Ascending aorta (tissue), 2 donors: ENCODE measurements around the gene NXPH3. TPM values are rescaled to one million over a fixed set of nuclear protein-coding genes. Genes with fewer than 3 reads are reported as not detected.

ENCODE experiments used
- DNase-seq, 2 donors: peaks; one replicate each; pipeline ENCODE4 v3.0.0-alpha.2; 2019; ENCODE audit warnings: low spot score in 2 of 2
- H3K27ac ChIP-seq, 2 donors: fragments of 200-600 bp; sonication (generic); one replicate each; pipeline ENCODE4 v1.5.1; 2016 to 2017; ENCODE audit warnings: mild to moderate bottlenecking in 1 of 2
- H3K27me3 ChIP-seq: fragments of 200-600 bp; sonication (generic); one replicate; pipeline ENCODE4 v1.5.1; 2017
- H3K36me3 ChIP-seq, 2 donors: fragments of 200-600 bp; sonication (generic); one replicate each; pipeline ENCODE4 v1.5.1; 2016
- H3K4me1 ChIP-seq, 2 donors: fragments of 200-600 bp; sonication (generic); one replicate each; pipeline ENCODE4 v1.5.1; 2016 to 2017; ENCODE audit warnings: mild to moderate bottlenecking in 1 of 2
- H3K4me3 ChIP-seq, 2 donors: fragments of 200-600 bp; sonication (generic); one replicate each; pipeline ENCODE4 v1.5.1; 2016 to 2017; ENCODE audit warnings: mild to moderate bottlenecking in 1 of 2
- H3K9me3 ChIP-seq, 2 donors: fragments of 200-600 bp; sonication (generic); one replicate each; pipeline ENCODE4 v1.5.1; 2016
- intact Hi-C: fragments of 100-400 bp; cut with DNase I; formaldehyde crosslinking; loops from one replicate; pipeline ENCODE4 v1.15.1; 2023
- total RNA-seq: library from RNA; depleted of rRNA; stranded (reverse); fragments of >200 nt; gene quantifications from one replicate; pipeline ENCODE4 v1.1.0, GENCODE V29; 2016
- TF ChIP-seq, protein P1 (sequence below), 3 experiments: fragments of 200-600 bp in 2 of 3; fragments of 450-650 bp in 1 of 3; sonication (generic) in 2 of 3; IDR thresholded peaks; one replicate each; pipeline ENCODE4 v1.5.1; 2016 to 2019; ENCODE audit warnings: antibody characterized with exemption in 3 of 3, mild to moderate bottlenecking in 1 of 3, moderate library complexity in 1 of 3

The NXPH3 gene
- total RNA-seq, 1 donor from 2014 or later: 30.3 TPM

DNA sequence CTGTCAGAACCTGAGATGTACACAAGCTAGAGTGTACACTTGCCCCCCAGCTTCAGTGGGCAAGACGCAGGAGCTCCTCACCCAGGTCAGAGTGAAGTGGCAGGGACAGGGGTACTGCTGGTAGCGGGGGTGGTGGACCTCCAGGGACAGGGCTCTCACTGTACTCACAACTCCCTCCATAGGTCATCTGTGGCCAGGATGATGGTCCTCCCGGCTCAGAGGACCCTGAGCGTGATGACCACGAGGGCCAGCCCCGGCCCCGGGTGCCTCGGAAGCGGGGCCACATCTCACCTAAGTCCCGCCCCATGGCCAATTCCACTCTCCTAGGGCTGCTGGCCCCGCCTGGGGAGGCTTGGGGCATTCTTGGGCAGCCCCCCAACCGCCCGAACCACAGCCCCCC is 2.7 kb downstream of the NXPH3 start:
- Histone ChIP-seq H3K4me1 (peaks cover 21 to 58% of the 10 kb centered on the region in 2 donors), H3K27ac (peak overlapping the region; percentile 93 to 95), H3K36me3 (peaks cover 13 to 22% of the 10 kb centered on the region in 2 donors), H3K4me3 (peak overlapping the region in 1 of 2 donors; percentile 89), H3K27me3 (no peaks in the 10 kb centered on the region), H3K9me3 (no peaks in the 10 kb centered on the region)
- TF ChIP-seq, protein P1, sequence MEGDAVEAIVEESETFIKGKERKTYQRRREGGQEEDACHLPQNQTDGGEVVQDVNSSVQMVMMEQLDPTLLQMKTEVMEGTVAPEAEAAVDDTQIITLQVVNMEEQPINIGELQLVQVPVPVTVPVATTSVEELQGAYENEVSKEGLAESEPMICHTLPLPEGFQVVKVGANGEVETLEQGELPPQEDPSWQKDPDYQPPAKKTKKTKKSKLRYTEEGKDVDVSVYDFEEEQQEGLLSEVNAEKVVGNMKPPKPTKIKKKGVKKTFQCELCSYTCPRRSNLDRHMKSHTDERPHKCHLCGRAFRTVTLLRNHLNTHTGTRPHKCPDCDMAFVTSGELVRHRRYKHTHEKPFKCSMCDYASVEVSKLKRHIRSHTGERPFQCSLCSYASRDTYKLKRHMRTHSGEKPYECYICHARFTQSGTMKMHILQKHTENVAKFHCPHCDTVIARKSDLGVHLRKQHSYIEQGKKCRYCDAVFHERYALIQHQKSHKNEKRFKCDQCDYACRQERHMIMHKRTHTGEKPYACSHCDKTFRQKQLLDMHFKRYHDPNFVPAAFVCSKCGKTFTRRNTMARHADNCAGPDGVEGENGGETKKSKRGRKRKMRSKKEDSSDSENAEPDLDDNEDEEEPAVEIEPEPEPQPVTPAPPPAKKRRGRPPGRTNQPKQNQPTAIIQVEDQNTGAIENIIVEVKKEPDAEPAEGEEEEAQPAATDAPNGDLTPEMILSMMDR (IDR thresholded peaks at IDR 0.05): no peak
- DNase-seq: no peak
- intact Hi-C loops: loop anchor here (5.0 kb wide), 2 partner anchors 34 to 49 kb away; no protein-coding TSS in a partner anchor

DNA sequence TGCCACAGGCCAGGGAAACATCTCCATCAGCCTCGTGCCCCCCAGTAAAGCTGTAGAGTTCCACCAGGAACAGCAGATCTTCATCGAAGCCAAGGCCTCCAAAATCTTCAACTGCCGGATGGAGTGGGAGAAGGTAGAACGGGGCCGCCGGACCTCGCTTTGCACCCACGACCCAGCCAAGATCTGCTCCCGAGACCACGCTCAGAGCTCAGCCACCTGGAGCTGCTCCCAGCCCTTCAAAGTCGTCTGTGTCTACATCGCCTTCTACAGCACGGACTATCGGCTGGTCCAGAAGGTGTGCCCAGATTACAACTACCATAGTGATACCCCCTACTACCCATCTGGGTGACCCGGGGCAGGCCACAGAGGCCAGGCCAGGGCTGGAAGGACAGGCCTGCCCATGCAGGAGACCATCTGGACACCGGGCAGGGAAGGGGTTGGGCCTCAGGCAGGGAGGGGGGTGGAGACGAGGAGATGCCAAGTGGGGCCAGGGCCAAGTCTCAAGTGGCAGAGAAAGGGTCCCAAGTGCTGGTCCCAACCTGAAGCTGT is 3.4 kb downstream of the NXPH3 start:
- H3K9me3 ChIP-seq: no peaks in the 10 kb centered on the region
- intact Hi-C loops: loop anchor here (5.0 kb wide), 2 partner anchors 33 to 48 kb away; no protein-coding TSS in a partner anchor
- no peak for DNase-seq
- peak overlapping the region in 1 of 2 donors; percentile 89 for H3K4me3 ChIP-seq
- peaks cover 13 to 22% of the 10 kb centered on the region in 2 donors for H3K36me3 ChIP-seq
- peak overlapping the region; percentile 93 to 95 for H3K27ac ChIP-seq
- TF ChIP-seq, protein P1 (IDR thresholded peaks at IDR 0.05): no peak
- no peaks in the 10 kb centered on the region for H3K27me3 ChIP-seq
- H3K4me1 ChIP-seq: peaks cover 17 to 59% of the 10 kb centered on the region in 2 donors

DNA sequence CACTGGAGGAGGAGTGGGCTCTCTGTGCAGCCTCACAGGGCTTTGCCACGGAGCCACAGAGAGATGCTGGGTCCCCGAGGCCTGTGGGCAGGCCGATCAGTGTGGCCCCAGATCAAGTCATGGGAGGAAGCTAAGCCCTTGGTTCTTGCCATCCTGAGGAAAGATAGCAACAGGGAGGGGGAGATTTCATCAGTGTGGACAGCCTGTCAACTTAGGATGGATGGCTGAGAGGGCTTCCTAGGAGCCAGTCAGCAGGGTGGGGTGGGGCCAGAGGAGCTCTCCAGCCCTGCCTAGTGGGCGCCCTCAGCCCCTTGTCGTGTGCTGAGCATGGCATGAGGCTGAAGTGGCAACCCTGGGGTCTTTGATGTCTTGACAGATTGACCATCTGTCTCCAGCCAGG is 3.9 kb downstream of the NXPH3 start:
- H3K9me3 ChIP-seq: no peaks in the 10 kb centered on the region
- H3K36me3 ChIP-seq: peaks cover 13 to 22% of the 10 kb centered on the region in 2 donors
- TF ChIP-seq, protein P1 (IDR thresholded peaks at IDR 0.05): no peak
- H3K4me1 ChIP-seq: peaks cover 14 to 59% of the 10 kb centered on the region in 2 donors
- H3K27ac ChIP-seq: peak overlapping the region; percentile 93 to 95
- H3K4me3 ChIP-seq: peak overlapping the region in 1 of 2 donors; percentile 89
- intact Hi-C loops: loop anchor here (5.0 kb wide), 2 partner anchors 33 to 48 kb away; no protein-coding TSS in a partner anchor
- DNase-seq: no peak
- no peaks in the 10 kb centered on the region for H3K27me3 ChIP-seq

DNA sequence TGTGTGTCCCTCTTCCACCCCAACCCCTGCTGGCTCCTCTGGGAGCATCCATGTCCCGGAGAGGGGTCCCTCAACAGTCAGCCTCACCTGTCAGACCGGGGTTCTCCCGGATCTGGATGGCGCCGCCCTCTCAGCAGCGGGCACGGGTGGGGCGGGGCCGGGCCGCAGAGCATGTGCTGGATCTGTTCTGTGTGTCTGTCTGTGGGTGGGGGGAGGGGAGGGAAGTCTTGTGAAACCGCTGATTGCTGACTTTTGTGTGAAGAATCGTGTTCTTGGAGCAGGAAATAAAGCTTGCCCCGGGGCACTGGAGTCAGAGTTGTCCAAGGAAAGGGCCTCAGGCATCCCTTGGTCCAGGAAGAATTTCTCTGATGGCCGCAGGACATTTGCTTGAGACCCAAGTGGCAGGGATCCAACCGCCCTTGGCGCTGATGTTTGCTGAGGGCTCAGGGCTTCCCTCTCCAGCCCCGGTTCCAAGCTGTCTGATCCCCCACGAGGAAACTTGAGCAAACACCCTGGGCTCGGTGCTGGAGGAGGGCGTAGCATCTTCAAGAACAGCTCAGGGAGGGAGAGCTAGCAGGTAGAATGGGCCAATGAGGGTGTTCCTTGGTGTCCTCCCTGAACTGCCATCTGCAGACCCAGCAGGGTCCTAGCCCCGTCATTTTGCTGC is 4.5 kb downstream of the NXPH3 start:
- H3K27ac ChIP-seq: peak overlapping the region; percentile 93 to 95
- DNase-seq: no peak
- H3K4me3 ChIP-seq: peak overlapping the region in 1 of 2 donors; percentile 89
- intact Hi-C loops: no loop called here
- TF ChIP-seq, protein P1 (IDR thresholded peaks at IDR 0.05): no peak
- H3K9me3 ChIP-seq: no peaks in the 10 kb centered on the region
- H3K4me1 ChIP-seq: peaks cover 12 to 53% of the 10 kb centered on the region in 2 donors
- no peaks in the 10 kb centered on the region for H3K27me3 ChIP-seq
- peaks cover 13 to 22% of the 10 kb centered on the region in 2 donors for H3K36me3 ChIP-seq

DNA sequence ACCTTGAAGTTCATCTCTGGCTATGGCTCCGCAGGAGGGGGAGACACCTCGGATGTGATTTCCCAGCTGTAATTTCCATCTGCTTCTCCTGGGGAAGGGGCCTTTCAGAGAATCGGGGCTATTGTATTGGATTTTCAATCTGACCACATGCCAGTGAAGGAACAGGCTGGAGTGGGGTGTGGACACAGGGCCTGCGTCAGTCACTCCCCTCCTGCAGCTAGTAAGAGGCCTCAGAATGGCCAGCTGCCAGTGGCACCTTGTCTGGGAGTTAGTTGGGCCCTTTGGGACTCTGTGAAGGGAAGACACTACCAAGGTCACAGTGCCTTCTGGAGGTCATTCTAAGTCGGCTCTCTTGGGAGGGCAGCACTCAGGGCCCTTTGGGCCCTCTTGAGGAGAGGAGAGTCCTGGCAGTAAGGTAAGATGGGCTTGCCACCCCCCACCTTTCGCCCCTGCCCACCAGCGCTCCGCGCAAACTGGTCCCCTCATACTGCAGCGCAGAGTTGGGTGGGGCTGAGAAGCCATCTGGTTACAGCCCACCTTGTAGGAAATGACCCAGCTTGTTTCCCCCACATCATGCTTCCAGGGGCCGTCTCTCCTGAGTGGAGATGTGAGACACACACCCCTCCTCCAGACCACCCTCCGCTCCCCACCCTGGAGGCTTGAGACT is 5.4 kb downstream of the NXPH3 start:
- peaks cover 13 to 22% of the 10 kb centered on the region in 2 donors for H3K36me3 ChIP-seq
- H3K27me3 ChIP-seq: no peaks in the 10 kb centered on the region
- TF ChIP-seq, protein P1 (IDR thresholded peaks at IDR 0.05): no peak
- H3K9me3 ChIP-seq: no peaks in the 10 kb centered on the region
- H3K4me1 ChIP-seq: peaks cover 12 to 51% of the 10 kb centered on the region in 2 donors
- H3K27ac ChIP-seq: peak overlapping the region; percentile 93 to 95
- DNase-seq: no peak
- intact Hi-C loops: no loop called here
- H3K4me3 ChIP-seq: no peak overlapping the region
